HepG2 (cell line): ENCODE measurements around the gene TMEM50B. TPM values are rescaled to one million over a fixed set of nuclear protein-coding genes. Genes with fewer than 3 reads are reported as not detected.

Experiments used
- ATAC-seq: fragments of 200-7000 bp; cut with Tn5 transposase; 3 replicates; pipeline ENCODE4 v1.9.1; 2020; ENCODE audit warnings: mild to moderate bottlenecking, moderate library complexity
- BruUV-seq: library from RNA; stranded (reverse); fragments of 400-500 nt; replicated peaks from 2 replicates; lab custom pipeline; 2021; lab: Mats Ljungman, UMichigan
- CTCF ChIA-PET: fragments of 300-600 bp; formaldehyde crosslinking; extraction: SDS; loops from one replicate; lab custom pipeline; 2021; ENCODE audit warnings: low total read pairs, inconsistent platforms, low intra/inter-chr PET ratio; lab: Yijun Ruan, JAX
- POLR2A ChIA-PET: fragments of 350-600 bp; sonication (Branson Sonifier 250); formaldehyde crosslinking; loops from one replicate; lab custom pipeline; 2020; ENCODE audit warnings: antibody characterized with exemption, inconsistent platforms; lab: Yijun Ruan, JAX
- DNase-seq: peaks from one replicate; pipeline ENCODE4 v3.0.0-alpha.2; 2015; ENCODE audit warnings: low spot score
- FAIRE-seq: peaks from 3 replicates; lab custom pipeline; 2011; peaks lifted over from hg19 to GRCh38; lab: Jason Lieb, UNC
- H2AFZ ChIP-seq: one replicate; pipeline ENCODE4 v1.6.1; 2011; ENCODE audit warnings: low read length, inconsistent platforms
- H3K27ac ChIP-seq: fragments of 300-600 bp; 3 replicates; pipeline ENCODE4 v1.8.0; 2011; ENCODE audit warnings: mixed run types, mild to moderate bottlenecking, mixed read lengths, low read length, inconsistent platforms; ENCODE audit not compliant: insufficient read depth; ENCODE audit errors: extremely low read length
- H3K27me3 ChIP-seq, 2 experiments: fragments of 200-600 bp in 1 of 2; 2 replicates in 1 of 2; 3 replicates in 1 of 2; pipeline versions ENCODE4 v1.6.0 to v1.8.0; 2011; ENCODE audit warnings: low read length in 2 of 2, mild to moderate bottlenecking in 2 of 2, moderate library complexity in 2 of 2, inconsistent platforms in 1 of 2; ENCODE audit not compliant: insufficient read depth in 2 of 2, control insufficient read depth in 1 of 2
- H3K36me3 ChIP-seq, 2 experiments: fragments of 200-600 bp in 1 of 2; replicated peaks in 1 of 2; 2 replicates in 1 of 2; 3 replicates in 1 of 2; pipeline versions ENCODE4 v1.5.1 to v1.8.0; 2011; ENCODE audit warnings: low read length in 2 of 2, inconsistent platforms in 1 of 2; ENCODE audit not compliant: insufficient read depth in 2 of 2, control insufficient read depth in 1 of 2
- H3K4me1 ChIP-seq: 2 replicates; pipeline ENCODE4 v1.5.1; 2012; ENCODE audit warnings: low read length, inconsistent platforms; ENCODE audit not compliant: insufficient read depth
- H3K4me2 ChIP-seq: 2 replicates; pipeline ENCODE4 v1.6.0; 2011; ENCODE audit warnings: low read depth, low read length, inconsistent platforms
- H3K4me3 ChIP-seq, 3 experiments: fragments of 200-600 bp in 1 of 3; sonication (generic), shearing (Covaris generic) in 1 of 3; replicated peaks in 1 of 3; 2 replicates each; pipeline ENCODE4 v1.5.1; 2011 to 2016; ENCODE audit warnings: low read length in 3 of 3, inconsistent platforms in 2 of 3, low read depth in 2 of 3, mild to moderate bottlenecking in 2 of 3, control low read depth in 1 of 3, mixed read lengths in 1 of 3; ENCODE audit not compliant: insufficient read depth in 1 of 3
- H3K79me2 ChIP-seq: one replicate; pipeline ENCODE4 v1.6.1; 2011; ENCODE audit warnings: low read length, inconsistent platforms; ENCODE audit not compliant: insufficient read depth
- H3K9ac ChIP-seq: 2 replicates; pipeline ENCODE4 v1.6.0; 2011; ENCODE audit warnings: mild to moderate bottlenecking, low read depth, low read length, inconsistent platforms; ENCODE audit not compliant: insufficient read depth
- H3K9me3 ChIP-seq: 2 replicates; pipeline ENCODE4 v1.5.1; 2012; ENCODE audit warnings: mild to moderate bottlenecking, low read length
- H4K20me1 ChIP-seq: 2 replicates; pipeline ENCODE4 v1.6.0; 2011; ENCODE audit warnings: inconsistent platforms, mild to moderate bottlenecking, low read length, moderate library complexity; ENCODE audit not compliant: insufficient read depth
- GRHL1 ChIP-seq: sonication (generic); formaldehyde crosslinking; conservative IDR thresholded peaks from 2 replicates; pipeline ENCODE4 v1.8.0; 2022; ENCODE audit warnings: missing genetic modification reagents
- NFE2L1 ChIP-seq: sonication (generic); formaldehyde crosslinking; IDR thresholded peaks from 2 replicates; pipeline ENCODE4 v1.4.0; 2020; ENCODE audit warnings: missing genetic modification reagents, mild to moderate bottlenecking, borderline replicate concordance
- SAFB2 ChIP-seq: sonication (generic); formaldehyde crosslinking; IDR thresholded peaks from 2 replicates; pipeline ENCODE4 v1.5.1; 2020; ENCODE audit warnings: missing genetic modification reagents, low read depth, mild to moderate bottlenecking, borderline replicate concordance
- TFE3 ChIP-seq: IDR thresholded peaks from 2 replicates; pipeline ENCODE4 v1.6.1; 2016
- ZFAT ChIP-seq: sonication (generic); formaldehyde crosslinking; conservative IDR thresholded peaks from 2 replicates; pipeline ENCODE4 v1.8.1; 2023; ENCODE audit warnings: missing genetic modification reagents, inconsistent platforms
- ZFP36L1 ChIP-seq: sonication (generic); formaldehyde crosslinking; IDR thresholded peaks from 2 replicates; pipeline ENCODE4 v1.8.0; 2022; ENCODE audit warnings: mild to moderate bottlenecking, missing genetic modification reagents, moderate library complexity
- ZNF772 ChIP-seq: sonication (generic); formaldehyde crosslinking; IDR thresholded peaks from 2 replicates; pipeline ENCODE4 v1.5.0; 2020; ENCODE audit warnings: mild to moderate bottlenecking, missing genetic modification reagents
- WGBS: methylation state at CpG from one replicate; pipeline ENCODE4 v1.1.6; 2017; ENCODE audit warnings: low lambda C conversion rate; 5-methylcytosine and 5-hydroxymethylcytosine counted together
- in situ Hi-C: cut with HindIII; loops from 2 replicates; pipeline ENCODE4 v1.10.0; 2017; ENCODE audit warnings: low pct_unique_long_range_greater_than_20kb; ENCODE audit not compliant: extremely low pct_ligation_motif_present
- intact Hi-C: fragments of 100-400 bp; cut with micrococcal nuclease; formaldehyde crosslinking; loops from one replicate; pipeline ENCODE4 v1.10.0; 2022; ENCODE audit not compliant: unreplicated experiment
- polyA plus RNA-seq, 8 experiments: library from polyadenylated mRNA; depleted of rRNA in 3 of 8; stranded (reverse) in 7 of 8; unstranded in 1 of 8; fragments of >200 nt; fragmentation: Illumina TruSeq in 4 of 8; extraction: Trizol in 4 of 8; gene quantifications; 2 replicates each; pipeline versions ENCODE4 v1.2.1 to v1.2.3, GENCODE V29; 2011 to 2016; ENCODE audit warnings: low read depth in 4 of 8, missing spikeins in 1 of 8, mixed read lengths in 1 of 8; ENCODE audit not compliant: insufficient read depth in 1 of 8
- total RNA-seq, 5 experiments: library from RNA; depleted of rRNA; stranded (reverse); fragments of >200 nt; fragmentation: Illumina TruSeq; extraction: Trizol; gene quantifications; 2 replicates each; pipeline ENCODE4 v1.2.3, GENCODE V29; 2016; ENCODE audit warnings: low read depth in 1 of 5

Gene TMEM50B
- total and polyA plus RNA-seq, 2 of the 13 experiments (the other 11 are each of a cell fraction or from before 2014, with no cell fraction given): 29.9 to 46.3 TPM

GRCh38 chr21:33496345-33496744 is 16.6 kb upstream of the TMEM50B start:
- Histone ChIP-seq H3K79me2 (no peaks in the 10 kb centered on the region), H3K9me3 (no peaks in the 10 kb centered on the region), H3K9ac (no peak overlapping the region), H3K27me3 (no peaks in the 10 kb centered on the region), H3K27ac (no peak overlapping the region), H3K4me2 (peak overlapping the region; percentile 58), H3K4me3 (peak overlapping the region in 1 of 3 experiments; percentile 23; a peak in 1 of 6 replicates), H3K4me1 (peaks cover 25% of the 10 kb centered on the region), H4K20me1 (no peaks in the 10 kb centered on the region), H2AFZ (peak overlapping the region; percentile 15), H3K36me3 (no peaks in the 10 kb centered on the region)
- BruUV-seq: no TSS peak
- 21% methylated on average over 6 of the region's 7 CpGs for WGBS
- peak; percentile 65 for ATAC-seq
- in situ Hi-C loops (no loop called here), intact Hi-C loops (no loop called here)
- ChIA-PET CTCF (no interaction called here), POLR2A (interaction anchor here (2.3 kb wide), 1 partner anchor 16 kb away, joined by 13 read pairs; the partner anchor contains the start of gene TMEM50B)
- TF ChIP-seq NFE2L1 (CRISPR knock-in tag) (no peak), SAFB2 (CRISPR knock-in tag) (no peak), TFE3 (CRISPR knock-in tag) (no peak), GRHL1 (CRISPR knock-in tag) (no peak), ZFAT (CRISPR knock-in tag) (no peak), ZNF772 (no peak), ZFP36L1 (CRISPR knock-in tag) (no peak)
- no peak for FAIRE-seq
- DNase-seq: no peak
